ENCODE measurements around the gene CCDC112.

DNA sequence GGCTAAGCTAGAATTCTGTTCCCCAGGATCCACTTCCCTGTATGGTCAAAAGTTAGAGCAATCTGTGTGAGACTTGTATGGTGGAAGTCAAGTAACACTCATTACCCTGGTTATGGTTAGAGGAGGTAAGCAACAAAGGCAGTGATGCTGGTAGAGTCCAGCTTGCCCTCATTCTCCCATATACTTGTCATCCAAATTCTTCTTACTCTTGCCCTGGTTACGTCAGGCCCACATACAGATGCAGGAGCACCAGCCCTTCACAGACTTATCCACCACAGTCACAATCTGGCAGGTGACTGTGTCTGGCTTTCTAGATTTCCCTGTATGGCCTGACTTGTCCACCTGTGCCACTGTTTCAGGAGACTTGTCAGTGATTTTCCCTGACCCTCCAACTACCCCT lies 69.2 kb downstream of the CCDC112 start:
- TF ChIP-seq, protein P1, sequence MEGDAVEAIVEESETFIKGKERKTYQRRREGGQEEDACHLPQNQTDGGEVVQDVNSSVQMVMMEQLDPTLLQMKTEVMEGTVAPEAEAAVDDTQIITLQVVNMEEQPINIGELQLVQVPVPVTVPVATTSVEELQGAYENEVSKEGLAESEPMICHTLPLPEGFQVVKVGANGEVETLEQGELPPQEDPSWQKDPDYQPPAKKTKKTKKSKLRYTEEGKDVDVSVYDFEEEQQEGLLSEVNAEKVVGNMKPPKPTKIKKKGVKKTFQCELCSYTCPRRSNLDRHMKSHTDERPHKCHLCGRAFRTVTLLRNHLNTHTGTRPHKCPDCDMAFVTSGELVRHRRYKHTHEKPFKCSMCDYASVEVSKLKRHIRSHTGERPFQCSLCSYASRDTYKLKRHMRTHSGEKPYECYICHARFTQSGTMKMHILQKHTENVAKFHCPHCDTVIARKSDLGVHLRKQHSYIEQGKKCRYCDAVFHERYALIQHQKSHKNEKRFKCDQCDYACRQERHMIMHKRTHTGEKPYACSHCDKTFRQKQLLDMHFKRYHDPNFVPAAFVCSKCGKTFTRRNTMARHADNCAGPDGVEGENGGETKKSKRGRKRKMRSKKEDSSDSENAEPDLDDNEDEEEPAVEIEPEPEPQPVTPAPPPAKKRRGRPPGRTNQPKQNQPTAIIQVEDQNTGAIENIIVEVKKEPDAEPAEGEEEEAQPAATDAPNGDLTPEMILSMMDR (IDR thresholded peaks at IDR 0.05) = no peak
- no peak for TF ChIP-seq POLR2A (IDR thresholded peaks at IDR 0.05)
